Activated naive CD8-positive, alpha-beta T cell treated with anti-CD3 and anti-CD28 coated beads, Interleukin-2, amount 50 U/mL, for 24 hours (primary cell): ENCODE data around the gene DGKH.
"Not testable (repeated sequence)": the region's sequence is repeated elsewhere in the genome, so short reads cannot be mapped to it uniquely, and the experiment has no call there.

Source experiments
- ATAC-seq: fragments of 150-1000 bp; cut with Tn5 transposase; one replicate; pipeline ENCODE4 v1.10.0; 2021
- DNase-seq: peaks from one replicate; pipeline ENCODE4 v3.0.0; 2021
- H3K27ac Mint-ChIP-seq: one replicate; pipeline ENCODE4 v1.8.0; 2021; ENCODE audit warnings: mild to moderate bottlenecking, mixed read lengths
- H3K27me3 Mint-ChIP-seq: one replicate; pipeline ENCODE4 v1.8.0; 2021; ENCODE audit warnings: mixed read lengths
- H3K36me3 Mint-ChIP-seq: one replicate; pipeline ENCODE4 v1.8.0; 2021; ENCODE audit warnings: low read depth, mixed read lengths
- H3K4me1 Mint-ChIP-seq: one replicate; pipeline ENCODE4 v1.8.0; 2021; ENCODE audit warnings: mixed read lengths
- H3K4me3 Mint-ChIP-seq: one replicate; pipeline ENCODE4 v1.8.0; 2021; ENCODE audit warnings: mild to moderate bottlenecking, moderate library complexity, mixed read lengths
- H3K9me3 Mint-ChIP-seq: one replicate; pipeline ENCODE4 v1.8.0; 2021; ENCODE audit warnings: mixed read lengths

Gene DGKH

DNA sequence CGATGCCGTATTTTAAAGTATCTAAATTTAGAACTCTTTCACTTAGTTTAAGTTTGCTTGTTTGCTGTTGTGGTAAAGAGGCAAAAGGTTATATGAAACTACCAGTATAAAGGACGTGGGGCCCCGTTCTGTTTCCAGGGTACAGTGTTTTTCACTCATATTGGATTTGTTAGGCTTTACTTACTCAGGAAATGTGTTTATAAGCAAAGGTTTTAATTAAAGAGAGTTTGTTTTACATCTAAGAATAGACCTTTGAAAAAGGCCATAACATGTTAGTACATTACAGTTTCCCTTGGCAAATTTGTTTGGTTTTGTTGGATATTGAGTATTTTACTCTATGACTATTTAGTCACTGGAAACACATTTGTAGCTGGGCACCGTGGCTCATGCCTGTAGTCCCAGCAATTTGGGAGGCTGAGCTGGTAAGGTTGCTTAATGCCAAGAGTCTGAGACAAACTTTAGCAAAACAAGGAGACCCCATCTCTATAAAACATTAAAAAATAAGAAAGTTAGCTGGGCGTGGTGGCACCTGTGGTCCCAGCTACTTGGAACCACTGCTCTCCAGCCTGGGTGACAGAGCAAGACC is 7.1 kb downstream of the DGKH start:
- Mint-ChIP-seq H3K27me3 (no peaks in the 10 kb centered on the region), H3K9me3 (peaks cover 5% of the 10 kb centered on the region), H3K4me1 (peaks cover 40% of the 10 kb centered on the region), H3K36me3 (peaks cover 21% of the 10 kb centered on the region), H3K27ac (peak overlapping the region; percentile 85), H3K4me3 (peak overlapping the region; percentile 45)
- ATAC-seq (peak; percentile 65), DNase-seq (no peak)

DNA sequence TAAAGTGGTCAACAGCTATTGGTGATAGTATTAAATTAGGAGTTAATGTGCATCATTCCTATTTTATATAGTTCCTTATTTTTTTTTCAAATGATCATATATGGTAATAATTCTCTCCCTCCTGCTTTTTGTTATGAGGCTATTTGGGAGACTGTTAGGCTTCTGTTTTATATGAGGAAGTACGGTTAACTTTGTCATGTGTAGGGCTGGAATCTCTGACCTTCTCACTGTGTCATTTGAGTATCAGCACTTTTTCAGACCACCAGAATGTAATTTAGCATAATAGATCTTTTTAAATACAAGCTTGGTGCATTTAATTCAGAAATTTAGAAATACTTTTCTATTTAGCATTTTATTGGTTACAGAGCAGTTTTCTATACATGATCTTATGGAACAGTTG is 7.7 kb downstream of the DGKH start:
- H3K9me3 Mint-ChIP-seq = peaks cover 5% of the 10 kb centered on the region
- H3K27me3 Mint-ChIP-seq = no peaks in the 10 kb centered on the region
- ATAC-seq (no peak), DNase-seq (no peak)
- peak overlapping the region; percentile 85 for H3K27ac Mint-ChIP-seq
- H3K4me3 Mint-ChIP-seq = no peak overlapping the region
- H3K36me3 Mint-ChIP-seq = peaks cover 18% of the 10 kb centered on the region
- peaks cover 37% of the 10 kb centered on the region for H3K4me1 Mint-ChIP-seq

- DNase-seq = no peak
- Mint-ChIP-seq H3K27ac (peak overlapping the region; percentile 77), H3K9me3 (peaks cover 5% of the 10 kb centered on the region), H3K36me3 (peaks cover 18% of the 10 kb centered on the region), H3K4me3 (peak overlapping the region; percentile 50), H3K27me3 (no peaks in the 10 kb centered on the region), H3K4me1 (peaks cover 34% of the 10 kb centered on the region)
- no peak for ATAC-seq
Observed at GRCh38 chr13:42056583-42056982, 8.1 kb downstream of the DGKH start.

DNA sequence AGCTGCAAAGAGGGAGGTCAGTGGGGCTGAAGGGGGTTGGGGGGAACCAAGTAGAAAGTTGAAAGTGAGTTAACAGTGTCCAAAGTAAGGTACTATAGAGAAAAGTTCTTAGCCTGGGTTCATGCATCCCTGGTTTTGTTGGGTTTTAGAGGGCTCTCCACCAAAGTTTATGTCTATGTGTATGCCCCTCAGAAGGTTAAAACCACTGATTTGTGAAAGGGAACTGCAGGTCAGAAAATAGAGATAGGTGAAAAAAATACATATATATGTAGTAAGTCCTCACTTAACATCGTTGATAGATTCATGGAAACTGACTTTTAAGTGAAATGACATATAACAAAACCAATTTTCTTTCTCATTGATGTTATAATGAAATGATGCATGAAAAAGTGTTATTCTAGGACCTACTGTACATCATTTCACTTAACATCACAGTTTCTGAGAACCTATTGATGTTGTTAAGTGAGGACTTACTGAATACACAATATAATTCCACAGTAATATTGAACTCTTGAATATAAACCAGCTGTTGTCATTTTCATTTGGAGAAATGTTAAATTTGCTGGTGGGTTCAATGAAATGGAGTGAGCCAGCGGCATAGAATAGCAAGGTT is 9.6 kb downstream of the DGKH start:
- DNase-seq (no peak), ATAC-seq (no peak)
- Mint-ChIP-seq H3K4me3 (no peak overlapping the region), H3K36me3 (peaks cover 13% of the 10 kb centered on the region), H3K27me3 (no peaks in the 10 kb centered on the region), H3K9me3 (peaks cover 5% of the 10 kb centered on the region), H3K4me1 (peaks cover 32% of the 10 kb centered on the region), H3K27ac (no peak overlapping the region)

- Mint-ChIP-seq H3K36me3 (peaks cover 29% of the 10 kb centered on the region), H3K9me3 (peaks cover 5% of the 10 kb centered on the region), H3K4me3 (no peak overlapping the region), H3K27me3 (no peaks in the 10 kb centered on the region), H3K27ac (no peak overlapping the region), H3K4me1 (peaks cover 11% of the 10 kb centered on the region)
- no peak for ATAC-seq
- DNase-seq = no peak
Observed at GRCh38 chr13:42061943-42062342, 13.5 kb downstream of the DGKH start.

DNA sequence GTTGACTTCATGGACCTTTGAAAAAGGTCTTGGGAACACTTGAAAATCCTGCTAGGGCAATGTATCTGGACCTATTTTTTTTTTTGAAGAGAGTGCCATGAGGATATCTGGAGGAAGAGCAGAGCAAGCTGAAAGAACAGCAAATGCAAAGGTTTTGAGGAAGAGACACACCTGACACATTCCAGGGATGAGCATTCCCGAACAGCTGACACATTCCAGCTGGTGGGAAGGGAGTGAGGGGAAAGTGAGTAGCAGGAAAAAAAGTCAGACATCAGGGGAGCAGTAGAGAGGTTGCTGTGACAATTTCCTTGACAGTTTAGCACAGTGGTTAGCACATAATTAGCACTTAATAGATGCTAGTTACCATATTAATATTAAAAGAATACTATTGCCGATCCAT is 14.7 kb downstream of the DGKH start:
- no peak for ATAC-seq
- Mint-ChIP-seq H3K4me3 (no peak overlapping the region), H3K9me3 (peaks cover 5% of the 10 kb centered on the region), H3K27me3 (no peaks in the 10 kb centered on the region), H3K27ac (no peak overlapping the region), H3K36me3 (peaks cover 28% of the 10 kb centered on the region), H3K4me1 (peaks cover 4% of the 10 kb centered on the region)
- no peak for DNase-seq

GRCh38 chr13:42064259-42064658 is 15.8 kb downstream of the DGKH start:
- H3K4me3 Mint-ChIP-seq = no peak overlapping the region
- peaks cover 4% of the 10 kb centered on the region for H3K4me1 Mint-ChIP-seq
- no peaks in the 10 kb centered on the region for H3K9me3 Mint-ChIP-seq
- no peak overlapping the region for H3K27ac Mint-ChIP-seq
- DNase-seq (no peak), ATAC-seq (no peak)
- peaks cover 21% of the 10 kb centered on the region for H3K36me3 Mint-ChIP-seq
- H3K27me3 Mint-ChIP-seq = no peaks in the 10 kb centered on the region

DNA sequence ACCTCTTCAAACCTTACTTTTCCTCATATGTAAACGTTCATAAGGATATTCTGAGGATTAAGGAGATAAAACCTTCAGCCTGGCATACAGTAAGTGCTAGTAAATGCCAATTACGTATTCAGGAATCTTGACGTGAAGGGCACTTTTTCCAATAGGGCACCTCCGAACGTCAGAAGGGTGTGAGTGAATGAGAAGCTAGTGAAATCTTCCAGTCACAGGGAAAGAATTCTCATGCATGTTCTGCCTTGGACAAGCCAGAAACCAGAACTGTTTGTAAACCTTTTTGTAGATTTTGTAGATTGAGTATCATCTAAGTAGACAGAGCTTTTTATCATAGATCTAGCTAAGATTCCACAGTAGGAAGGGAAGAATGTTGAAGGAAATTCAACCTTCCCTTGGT is 16.5 kb downstream of the DGKH start:
- peaks cover 19% of the 10 kb centered on the region for H3K36me3 Mint-ChIP-seq
- no peak overlapping the region for H3K27ac Mint-ChIP-seq
- H3K27me3 Mint-ChIP-seq = no peaks in the 10 kb centered on the region
- no peak for ATAC-seq
- no peak for DNase-seq
- H3K4me3 Mint-ChIP-seq = no peak overlapping the region
- peaks cover 4% of the 10 kb centered on the region for H3K4me1 Mint-ChIP-seq
- no peaks in the 10 kb centered on the region for H3K9me3 Mint-ChIP-seq

DNA sequence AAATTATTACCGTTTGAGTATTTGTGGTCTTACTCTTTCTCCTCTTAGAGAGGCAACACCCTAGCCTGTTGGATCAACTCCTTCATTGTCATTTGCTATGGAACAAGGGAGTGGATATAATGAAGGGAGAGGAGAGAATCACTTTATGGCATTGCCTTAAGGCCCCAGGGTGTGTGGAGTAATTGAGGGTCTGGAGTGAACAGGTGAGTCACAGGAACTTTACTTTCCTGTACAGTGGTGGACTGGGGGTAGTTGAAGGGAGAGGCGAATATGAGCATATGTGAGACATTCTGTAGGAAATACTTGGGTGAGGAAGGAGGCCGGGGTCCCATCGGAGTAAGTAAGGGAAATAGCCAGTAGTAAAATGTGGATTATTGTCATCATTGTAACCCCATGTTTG is 17.0 kb downstream of the DGKH start:
- Mint-ChIP-seq H3K36me3 (peaks cover 19% of the 10 kb centered on the region), H3K4me3 (no peak overlapping the region), H3K27ac (no peak overlapping the region), H3K27me3 (no peaks in the 10 kb centered on the region), H3K4me1 (peaks cover 4% of the 10 kb centered on the region), H3K9me3 (no peaks in the 10 kb centered on the region)
- ATAC-seq = no peak
- DNase-seq = no peak

DNA sequence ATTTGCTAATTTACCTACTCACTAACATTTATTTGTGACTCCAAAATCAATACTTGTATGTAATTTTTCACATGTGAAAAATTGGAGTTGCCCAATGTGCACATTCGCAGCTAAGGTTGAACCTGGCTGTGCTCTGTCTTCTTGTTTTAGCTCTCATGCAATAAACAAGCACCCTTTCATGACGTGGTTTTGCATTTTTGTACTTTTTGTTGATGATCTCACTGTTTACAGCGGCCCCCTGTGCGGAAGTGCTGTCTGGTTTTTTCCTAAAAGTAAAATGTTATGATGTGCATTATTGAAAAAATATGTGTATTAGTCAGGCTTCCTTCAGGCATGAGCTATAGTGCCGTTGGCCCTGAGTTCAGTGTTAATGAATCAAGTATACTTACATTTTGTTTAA is 18.1 kb downstream of the DGKH start:
- Mint-ChIP-seq H3K4me1 (peaks cover 11% of the 10 kb centered on the region), H3K4me3 (no peak overlapping the region), H3K27me3 (no peaks in the 10 kb centered on the region), H3K36me3 (peaks cover 22% of the 10 kb centered on the region), H3K9me3 (no peaks in the 10 kb centered on the region), H3K27ac (no peak overlapping the region)
- DNase-seq (no peak), ATAC-seq (no peak)

GRCh38 chr13:42068886-42069285 is 20.4 kb downstream of the DGKH start:
- Mint-ChIP-seq H3K4me1 (peaks cover 15% of the 10 kb centered on the region), H3K27ac (no peak overlapping the region), H3K36me3 (peaks cover 21% of the 10 kb centered on the region), H3K27me3 (no peaks in the 10 kb centered on the region), H3K9me3 (no peaks in the 10 kb centered on the region), H3K4me3 (no peak overlapping the region)
- DNase-seq (no peak), ATAC-seq (no peak)

GRCh38 chr13:42070599-42070998 is 22.2 kb downstream of the DGKH start:
- Mint-ChIP-seq H3K4me1 (peaks cover 14% of the 10 kb centered on the region), H3K36me3 (peaks cover 15% of the 10 kb centered on the region)
- H3K4me3 Mint-ChIP-seq, DNase-seq, H3K27me3 Mint-ChIP-seq, H3K9me3 Mint-ChIP-seq, ATAC-seq, H3K27ac Mint-ChIP-seq: not testable (repeated sequence)

GRCh38 chr13:42071179-42071578 is 22.7 kb downstream of the DGKH start:
- not testable (repeated sequence) for H3K27ac Mint-ChIP-seq, DNase-seq, H3K4me3 Mint-ChIP-seq, H3K27me3 Mint-ChIP-seq, H3K9me3 Mint-ChIP-seq, ATAC-seq
- Mint-ChIP-seq H3K4me1 (peaks cover 16% of the 10 kb centered on the region), H3K36me3 (peaks cover 12% of the 10 kb centered on the region)

DNA sequence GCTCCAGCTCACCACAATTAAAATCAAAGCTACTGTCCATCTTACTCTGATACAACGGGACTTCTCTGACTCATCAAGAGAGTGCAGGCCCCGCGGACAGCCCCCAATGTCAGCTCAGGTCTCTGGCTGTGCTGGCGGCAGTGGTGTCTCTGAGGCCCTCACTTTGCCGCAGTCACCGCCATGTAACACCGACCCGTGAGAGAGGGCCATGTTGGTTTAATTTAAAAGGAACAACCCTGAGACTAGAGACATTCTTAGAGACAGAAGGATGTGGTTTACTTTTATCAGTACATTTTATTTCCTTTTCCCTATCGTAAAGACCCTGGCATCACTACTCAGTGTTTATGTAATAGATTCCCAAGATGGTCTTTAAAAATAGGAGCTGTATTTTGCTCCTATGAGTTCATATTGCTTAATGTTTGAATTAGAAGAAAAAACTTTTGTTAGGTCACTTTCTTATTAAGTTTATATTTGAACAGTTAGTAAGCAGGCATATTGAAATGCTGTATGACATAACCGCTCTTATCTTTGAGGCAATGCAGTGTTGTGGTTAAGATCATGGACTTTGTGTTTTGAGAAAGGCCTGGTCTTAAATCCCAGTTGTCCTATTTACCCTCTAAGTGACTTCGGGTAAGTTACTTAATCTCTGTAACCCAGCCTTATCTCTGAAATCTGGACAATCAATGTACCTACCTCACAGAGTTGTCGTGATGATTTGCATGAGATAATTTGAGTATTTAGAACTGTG is 23.4 kb downstream of the DGKH start:
- peaks cover 7% of the 10 kb centered on the region for H3K36me3 Mint-ChIP-seq
- no peak overlapping the region for H3K27ac Mint-ChIP-seq
- H3K27me3 Mint-ChIP-seq = no peaks in the 10 kb centered on the region
- peaks cover 16% of the 10 kb centered on the region for H3K4me1 Mint-ChIP-seq
- no peak overlapping the region for H3K4me3 Mint-ChIP-seq
- ATAC-seq (no peak), DNase-seq (no peak)
- no peaks in the 10 kb centered on the region for H3K9me3 Mint-ChIP-seq

DNA sequence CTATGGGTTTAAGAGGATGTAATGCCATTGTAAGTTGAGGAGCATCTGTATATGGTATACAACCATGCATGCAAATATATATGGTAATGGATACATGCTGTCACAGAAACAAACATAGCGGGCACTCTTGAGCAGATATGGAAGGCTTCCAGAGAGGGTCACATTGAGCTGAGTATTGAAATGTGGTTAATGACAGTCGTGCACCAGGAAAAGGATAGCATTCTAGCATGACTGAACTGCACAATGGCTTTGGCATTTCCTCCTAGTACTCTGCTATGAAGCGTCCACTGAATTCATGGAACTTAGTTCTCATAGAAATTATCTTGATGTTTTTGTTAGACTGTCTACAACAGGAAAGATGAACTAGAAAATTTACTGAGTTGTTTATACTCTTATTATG is 25.2 kb downstream of the DGKH start:
- ATAC-seq = no peak

More for the DNA sequence above, 25.2 kb downstream of the DGKH start:
- Mint-ChIP-seq H3K4me3 (no peak overlapping the region), H3K27ac (no peak overlapping the region), H3K9me3 (no peaks in the 10 kb centered on the region), H3K36me3 (peaks cover 7% of the 10 kb centered on the region), H3K4me1 (peaks cover 16% of the 10 kb centered on the region), H3K27me3 (no peaks in the 10 kb centered on the region)
- DNase-seq = no peak
